Measurements from ENCODE around the gene FHL2.
"Not testable (repeated sequence)": the region's sequence is repeated elsewhere in the genome, so short reads cannot be mapped to it uniquely, and the experiment has no call there.

DNA sequence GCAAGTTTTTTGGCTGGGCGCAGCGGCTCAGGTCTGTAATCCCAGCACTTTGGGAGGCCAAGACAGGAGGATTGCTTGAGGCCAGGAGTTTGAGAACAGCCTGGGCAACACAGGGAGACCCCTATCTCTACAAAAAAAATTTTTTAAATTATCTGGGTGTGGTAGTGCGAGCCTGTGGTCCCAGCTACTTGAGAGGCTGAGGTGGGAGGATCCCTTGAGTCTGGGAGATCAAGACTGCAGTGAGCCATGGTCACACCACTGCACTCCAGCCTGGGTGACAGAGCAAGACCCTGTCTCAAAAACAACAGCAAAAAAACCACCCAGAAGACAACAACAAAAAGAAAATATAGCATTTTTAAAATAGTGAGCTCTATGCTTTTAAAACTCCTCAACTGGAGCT is 71.6 kb downstream of the FHL2 start:
- TF ChIP-seq CTCF (IDR thresholded peaks at IDR 0.05; ENCODE audit: low read depth, low read length); POLR2A (IDR thresholded peaks at IDR 0.05; ENCODE audit: extremely low read depth, insufficient read length): not testable (repeated sequence)
- TF ChIP-seq, protein P1, sequence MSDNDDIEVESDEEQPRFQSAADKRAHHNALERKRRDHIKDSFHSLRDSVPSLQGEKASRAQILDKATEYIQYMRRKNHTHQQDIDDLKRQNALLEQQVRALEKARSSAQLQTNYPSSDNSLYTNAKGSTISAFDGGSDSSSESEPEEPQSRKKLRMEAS (IDR thresholded peaks at IDR 0.05; ENCODE audit: low read depth, low read length) = not testable (repeated sequence)

All from NB4 (cell line).